Lung (tissue), 12 donors: ENCODE results near the gene ZSWIM4. TPM values are rescaled to one million over a fixed set of nuclear protein-coding genes. Genes with fewer than 3 reads are reported as not detected.

Experiments
- ATAC-seq: fragments of 200-7000 bp; cut with Tn5 transposase; one replicate; pipeline ENCODE4 v1.9.1; 2020; ENCODE audit warnings: moderate number of reproducible peaks; ENCODE audit not compliant: insufficient read depth, low FRiP score
- DNase-seq, 3 donors: peaks; one replicate each; pipeline ENCODE4 v3.0.0-alpha.2; 2013 to 2017
- H3K27ac ChIP-seq, 2 donors: one replicate each; pipeline ENCODE4 v1.5.1; 2013; ENCODE audit warnings: mild to moderate bottlenecking in 2 of 2, moderate library complexity in 2 of 2, control low read depth in 1 of 2, inconsistent platforms in 1 of 2, low read depth in 1 of 2, low read length in 1 of 2
- H3K27me3 ChIP-seq, 3 donors: one replicate each; pipeline ENCODE4 v1.5.1; 2013; ENCODE audit warnings: low read length in 2 of 3; ENCODE audit not compliant: control insufficient read depth in 3 of 3, insufficient read depth in 3 of 3
- H3K36me3 ChIP-seq, 4 donors: one replicate each; pipeline ENCODE4 v1.5.1; 2013; ENCODE audit warnings: low read length in 4 of 4, mild to moderate bottlenecking in 1 of 4, moderate library complexity in 1 of 4; ENCODE audit not compliant: control insufficient read depth in 4 of 4, insufficient read depth in 4 of 4
- H3K4me1 ChIP-seq, 5 donors: one replicate each; pipeline ENCODE4 v1.5.1; 2013; ENCODE audit warnings: low read length in 5 of 5, mild to moderate bottlenecking in 2 of 5, moderate library complexity in 1 of 5; ENCODE audit not compliant: control insufficient read depth in 5 of 5, insufficient read depth in 5 of 5
- H3K4me3 ChIP-seq: one replicate; pipeline ENCODE4 v1.5.1; 2013; ENCODE audit warnings: mild to moderate bottlenecking, control low read depth, moderate library complexity
- H3K9ac ChIP-seq, 2 donors: one replicate each; pipeline ENCODE4 v1.5.1; 2013; ENCODE audit warnings: low read length in 2 of 2, control low read depth in 1 of 2; ENCODE audit not compliant: insufficient read depth in 1 of 2
- H3K9me3 ChIP-seq, 4 donors: one replicate each; pipeline ENCODE4 v1.5.1; 2013; ENCODE audit warnings: low read length in 3 of 4, mild to moderate bottlenecking in 1 of 4, moderate library complexity in 1 of 4; ENCODE audit not compliant: control insufficient read depth in 4 of 4, insufficient read depth in 3 of 4
- CTCF ChIP-seq: IDR thresholded peaks from 2 replicates; pipeline ENCODE4 v1.5.1; 2012; ENCODE audit warnings: mild to moderate bottlenecking; ENCODE audit errors: control extremely low read depth, extremely low read depth
- WGBS, 2 donors: extraction: QIAGEN DNeasy Blood & Tissue Kit; methylation state at CpG; one replicate each; pipeline ENCODE4 v1.1.7; 2013; 5-methylcytosine and 5-hydroxymethylcytosine counted together
- polyA plus RNA-seq, 2 donors: library from polyadenylated mRNA; stranded (reverse); fragments of 200-250 nt; gene quantifications; one replicate each; pipeline ENCODE4 v1.2.1, GENCODE V29; 2013
- total RNA-seq, 2 donors: library from RNA; depleted of rRNA in 1 of 2; stranded (reverse); fragments of >200 nt in 1 of 2; gene quantifications; one replicate each; pipeline ENCODE4 v1.2.1, GENCODE V29; 2014 to 2021
- donor health status: control.
- donor health status: control.
- donor health status: Bipolar disorder and iron deficiency.
- donor health status: healthy.
- donor health status: DM: yes; HTN: yes; CAD: no.

ZSWIM4 gene
- total and polyA plus RNA-seq, 4 donors, result 3.7 to 10.5 (median 8.8) TPM

- Histone ChIP-seq H3K27me3 (no peaks in the 10 kb centered on the region), H3K4me1 (peaks cover 0 to 6% (median 4%) of the 10 kb centered on the region in 5 donors), H3K4me3 (no peak overlapping the region), H3K9me3 (no peaks in the 10 kb centered on the region), H3K36me3 (no peaks in the 10 kb centered on the region), H3K27ac (peak overlapping the region in 1 of 2 donors; percentile 47), H3K9ac (no peak overlapping the region)
- ATAC-seq (no peak), DNase-seq (no peak)
- 72 to 76% methylated on average over 2 of the region's 2 CpGs for WGBS, 2 donors
- no peak for TF ChIP-seq CTCF
Observed at GRCh38 chr19:13856497-13856896, 61.3 kb downstream of the ZSWIM4 start.

- no peak for DNase-seq
- ATAC-seq, result no peak
- H3K4me1 ChIP-seq, result peaks cover 0 to 17% (median 5%) of the 10 kb centered on the region in 5 donors
Observed at GRCh38 chr19:13859361-13859880, 64.2 kb downstream of the ZSWIM4 start.

GRCh38 chr19:13860679-13861391 lies 65.6 kb downstream of the ZSWIM4 start:
- Histone ChIP-seq H3K4me3 (no peak overlapping the region), H3K4me1 (peaks cover 0 to 20% (median 5%) of the 10 kb centered on the region in 5 donors), H3K36me3 (no peaks in the 10 kb centered on the region), H3K27me3 (peaks cover 0 to 3% (median 0%) of the 10 kb centered on the region in 3 donors), H3K9me3 (no peaks in the 10 kb centered on the region), H3K9ac (no peak overlapping the region), H3K27ac (peak overlapping the region; percentile 89 to 98)
- ATAC-seq (no peak), DNase-seq (no peak)
- TF ChIP-seq CTCF, result no peak
- 82 to 83% methylated on average over 13 of the region's 13 CpGs for WGBS, 2 donors

More at GRCh38 chr19:13859361-13859880, 64.2 kb downstream of the ZSWIM4 start:
- no peak overlapping the region for H3K9ac ChIP-seq
- TF ChIP-seq CTCF, result no peak
- H3K27me3 ChIP-seq, result peaks cover 0 to 2% (median 0%) of the 10 kb centered on the region in 3 donors
- no peaks in the 10 kb centered on the region for H3K9me3 ChIP-seq
- 95 to 96% methylated on average over 3 of the region's 3 CpGs for WGBS, 2 donors
- no peak overlapping the region for H3K4me3 ChIP-seq
- no peaks in the 10 kb centered on the region for H3K36me3 ChIP-seq
- H3K27ac ChIP-seq, result no peak overlapping the region
